Pancreas (tissue), 10 donors: ENCODE results near the gene PDE8A. TPM values are rescaled to one million over a fixed set of nuclear protein-coding genes. Genes with fewer than 3 reads are reported as not detected.

Experiments used
- ATAC-seq, 4 donors: fragments of 200-7000 bp; cut with Tn5 transposase; one replicate each; pipeline versions ENCODE4 v1.8.0 to v1.9.1; 2020; ENCODE audit warnings: mild to moderate bottlenecking in 4 of 4, moderate library complexity in 4 of 4
- DNase-seq, 6 donors: peaks; one replicate each; pipeline ENCODE4 v3.0.0-alpha.2; 2020
- FAIRE-seq: peaks from 2 replicates; lab custom pipeline; 2012; peaks lifted over from hg19 to GRCh38; lab: Jason Lieb, UNC
- H3K27ac ChIP-seq, 4 donors: fragments of 200-600 bp; sonication (generic); 1 replicate in 3 of 4; 2 replicates in 1 of 4; pipeline versions ENCODE4 v1.5.0 to v1.8.0; 2020
- H3K27me3 ChIP-seq, 4 donors: fragments of 200-600 bp; one replicate each; pipeline ENCODE4 v1.8.0; 2021
- H3K36me3 ChIP-seq, 3 donors: fragments of 200-600 bp; sonication (generic) in 1 of 3; one replicate each; pipeline versions ENCODE4 v1.5.0 to v1.8.0; 2020 to 2021
- H3K4me1 ChIP-seq, 3 donors: fragments of 200-600 bp; one replicate each; pipeline ENCODE4 v1.8.0; 2021
- H3K4me3 ChIP-seq, 4 donors: fragments of 200-600 bp; sonication (generic) in 2 of 4; one replicate each; pipeline versions ENCODE4 v1.5.0 to v1.8.0; 2020 to 2021
- H3K9me3 ChIP-seq, 4 donors: fragments of 200-600 bp; one replicate each; pipeline ENCODE4 v1.8.0; 2021
- WGBS, 2 donors: extraction: QIAGEN DNeasy Blood & Tissue Kit; methylation state at CpG; one replicate each; pipeline ENCODE4 v1.1.7; 2013; 5-methylcytosine and 5-hydroxymethylcytosine counted together
- intact Hi-C, 3 donors: fragments of 100-400 bp; cut with DNase I; formaldehyde crosslinking; loops; one replicate each; pipeline versions ENCODE4 v1.11.1 to v1.14.2; 2022
- polyA plus RNA-seq, 2 donors: library from polyadenylated mRNA; stranded (reverse); fragments of 200-250 nt; gene quantifications; one replicate each; pipeline ENCODE4 v1.2.3, GENCODE V29; 2013
- total RNA-seq, 6 donors: library from RNA; stranded (reverse); fragmentation: NEBNext Ultra II Directional in 4 of 6; extraction: Animal tissue kit (Norgen Biotek cat#: 25700) in 4 of 6; gene quantifications; one replicate each; pipeline versions ENCODE4 v1.2.1 to v1.2.4, GENCODE V29; 2021 to 2023
- TF ChIP-seq, protein P1 (sequence below), 4 donors: fragments of 200-600 bp; sonication (generic) in 3 of 4; IDR thresholded peaks; one replicate each; pipeline versions ENCODE4 v1.5.0 to v1.8.0; 2021; ENCODE audit warnings: antibody characterized with exemption in 4 of 4
- donor health status: healthy with polysubstance abuse.
- donor health status: DM: no; HTN: no; CAD: no; lungs with moderate emphysema.
- donor health status: DM: no; HTN: no; CAD: no.
- donor health status: control.
- donor health status: control.
- donor health status: Bipolar disorder and iron deficiency.
- donor health status: DM: yes; HTN: yes; CAD: no.
- donor health status: DM: no; HTN: no; CAD: no.
- donor health status: DM: no; HTN: no; CAD: no.
- donor health status: DM: yes; HTN: yes; CAD: no.

The PDE8A gene
- total and polyA plus RNA-seq, 8 donors: 14.7 to 31.3 (median 20.7) TPM

DNA sequence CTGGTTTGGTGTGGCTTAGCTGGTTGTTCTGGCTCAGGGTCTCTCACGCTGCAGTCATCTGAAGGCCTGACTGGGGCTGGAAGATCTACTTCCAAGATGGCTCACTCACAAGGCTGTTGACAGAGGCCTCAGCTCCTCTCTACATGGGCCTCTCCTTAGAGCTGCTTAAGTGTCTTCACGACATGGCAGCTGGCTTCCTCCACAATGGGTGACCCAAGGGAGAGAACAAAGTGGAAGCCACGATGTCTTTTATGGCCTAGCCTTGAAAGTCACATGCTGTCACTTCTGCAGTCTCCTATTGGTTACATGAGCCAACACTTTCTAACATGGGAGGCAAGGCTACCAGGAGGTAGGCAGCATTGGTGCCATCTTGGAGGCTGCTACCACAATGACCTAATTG, 13.4 kb upstream of the PDE8A start:
- no peak for FAIRE-seq
- Histone ChIP-seq H3K27me3 (no peaks in the 10 kb centered on the region), H3K4me1 (no peaks in the 10 kb centered on the region), H3K36me3 (no peaks in the 10 kb centered on the region), H3K9me3 (no peaks in the 10 kb centered on the region), H3K4me3 (no peak overlapping the region), H3K27ac (no peak overlapping the region)
- no peak for ATAC-seq
- intact Hi-C loops: no loop called here
- WGBS, 2 donors: 91 to 98% methylated on average over 3 of the region's 3 CpGs
- no peak for DNase-seq
- TF ChIP-seq, protein P1, sequence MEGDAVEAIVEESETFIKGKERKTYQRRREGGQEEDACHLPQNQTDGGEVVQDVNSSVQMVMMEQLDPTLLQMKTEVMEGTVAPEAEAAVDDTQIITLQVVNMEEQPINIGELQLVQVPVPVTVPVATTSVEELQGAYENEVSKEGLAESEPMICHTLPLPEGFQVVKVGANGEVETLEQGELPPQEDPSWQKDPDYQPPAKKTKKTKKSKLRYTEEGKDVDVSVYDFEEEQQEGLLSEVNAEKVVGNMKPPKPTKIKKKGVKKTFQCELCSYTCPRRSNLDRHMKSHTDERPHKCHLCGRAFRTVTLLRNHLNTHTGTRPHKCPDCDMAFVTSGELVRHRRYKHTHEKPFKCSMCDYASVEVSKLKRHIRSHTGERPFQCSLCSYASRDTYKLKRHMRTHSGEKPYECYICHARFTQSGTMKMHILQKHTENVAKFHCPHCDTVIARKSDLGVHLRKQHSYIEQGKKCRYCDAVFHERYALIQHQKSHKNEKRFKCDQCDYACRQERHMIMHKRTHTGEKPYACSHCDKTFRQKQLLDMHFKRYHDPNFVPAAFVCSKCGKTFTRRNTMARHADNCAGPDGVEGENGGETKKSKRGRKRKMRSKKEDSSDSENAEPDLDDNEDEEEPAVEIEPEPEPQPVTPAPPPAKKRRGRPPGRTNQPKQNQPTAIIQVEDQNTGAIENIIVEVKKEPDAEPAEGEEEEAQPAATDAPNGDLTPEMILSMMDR (IDR thresholded peaks at IDR 0.05): no peak

GRCh38 chr15:84969257-84969656, 12.4 kb upstream of the PDE8A start:
- WGBS, 2 donors: 60 to 61% methylated on average over 5 to 6 of the region's 6 CpGs
- H3K4me1 ChIP-seq: no peaks in the 10 kb centered on the region
- no peaks in the 10 kb centered on the region for H3K9me3 ChIP-seq
- no peak for FAIRE-seq
- no peak overlapping the region for H3K27ac ChIP-seq
- TF ChIP-seq, protein P1 (IDR thresholded peaks at IDR 0.05): no peak
- no peak for ATAC-seq
- DNase-seq: no peak
- H3K36me3 ChIP-seq: no peaks in the 10 kb centered on the region
- no peak overlapping the region for H3K4me3 ChIP-seq
- intact Hi-C loops: no loop called here
- H3K27me3 ChIP-seq: no peaks in the 10 kb centered on the region

DNA sequence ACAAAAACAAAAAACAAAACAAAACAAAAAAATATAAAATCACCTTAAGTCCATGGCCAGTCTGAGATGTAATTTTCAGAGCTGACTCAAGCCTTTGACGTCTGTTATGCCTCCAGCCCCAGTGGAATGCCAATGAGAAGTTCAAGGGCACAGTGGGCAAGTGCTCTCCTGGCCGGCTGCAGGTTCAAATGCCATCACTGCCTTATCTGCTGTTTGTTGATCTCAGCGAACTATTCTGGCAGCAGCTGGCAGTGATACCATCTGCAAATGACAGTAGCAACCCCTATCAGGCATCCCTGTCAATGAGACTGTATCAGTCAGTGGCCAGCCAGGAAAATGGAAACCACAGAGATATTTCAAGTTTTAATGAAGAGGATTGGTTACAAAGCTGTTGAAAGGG, 10.8 kb upstream of the PDE8A start:
- Histone ChIP-seq H3K27ac (no peak overlapping the region), H3K4me1 (no peaks in the 10 kb centered on the region), H3K9me3 (no peaks in the 10 kb centered on the region), H3K27me3 (no peaks in the 10 kb centered on the region), H3K36me3 (no peaks in the 10 kb centered on the region), H3K4me3 (no peak overlapping the region)
- TF ChIP-seq, protein P1 (IDR thresholded peaks at IDR 0.05): no peak
- WGBS, 2 donors: 17 to 20% methylated on average over 3 of the region's 3 CpGs
- FAIRE-seq (no peak), ATAC-seq (no peak), DNase-seq (no peak)
- intact Hi-C loops: no loop called here

DNA sequence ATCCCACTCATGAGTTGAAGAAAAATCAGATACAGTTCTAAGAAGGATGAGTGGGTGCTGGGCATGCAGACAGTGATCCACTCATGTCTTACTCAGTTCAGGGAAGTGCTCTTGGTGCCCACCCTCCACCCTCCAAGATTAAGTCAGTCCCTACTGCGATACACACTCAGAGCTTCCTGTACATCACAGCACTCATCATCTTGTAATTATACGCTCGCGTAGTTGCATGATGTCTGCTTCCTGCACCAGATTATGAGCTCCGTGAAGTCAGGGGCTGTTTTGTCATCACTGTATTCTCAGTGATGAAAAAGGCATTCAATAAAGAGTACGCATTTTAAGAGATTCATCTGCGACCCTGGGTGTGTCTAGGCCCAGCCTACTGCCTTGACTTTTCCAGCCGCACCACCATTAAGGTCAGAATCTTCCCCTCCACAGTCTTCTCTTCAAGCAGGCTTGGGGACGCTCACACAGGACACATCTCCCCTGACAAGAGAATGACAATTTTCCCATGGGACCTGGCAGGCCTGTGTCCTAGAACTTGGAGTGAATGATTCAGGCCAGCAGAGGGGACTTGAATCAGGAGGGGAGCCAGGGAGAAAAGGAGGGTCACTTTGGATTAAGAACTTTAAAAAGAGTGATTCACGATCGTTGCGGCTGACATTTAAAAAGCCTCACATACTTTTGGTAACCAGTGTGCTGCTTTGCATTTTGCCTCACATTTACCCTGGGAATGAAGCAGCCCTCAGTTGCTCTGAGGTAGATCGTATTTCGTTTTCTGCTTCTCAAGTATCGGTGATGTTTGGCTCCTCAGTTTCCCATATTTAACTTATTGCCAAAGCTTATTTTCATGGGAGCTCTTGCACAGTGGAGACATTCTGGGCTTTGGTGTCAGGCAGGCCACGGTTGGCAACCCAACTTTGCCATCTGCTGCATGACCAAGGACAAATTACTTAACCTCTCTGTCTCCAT, 7.9 kb upstream of the PDE8A start:
- no peak for FAIRE-seq
- Histone ChIP-seq H3K27me3 (no peaks in the 10 kb centered on the region), H3K27ac (no peak overlapping the region), H3K4me3 (no peak overlapping the region), H3K9me3 (no peaks in the 10 kb centered on the region), H3K36me3 (no peaks in the 10 kb centered on the region), H3K4me1 (no peaks in the 10 kb centered on the region)
- ATAC-seq: no peak
- no peak for DNase-seq
- TF ChIP-seq, protein P1 (IDR thresholded peaks at IDR 0.05): no peak
- intact Hi-C loops: no loop called here
- WGBS, 2 donors: 85 to 87% methylated on average over 16 of the region's 16 CpGs

DNA sequence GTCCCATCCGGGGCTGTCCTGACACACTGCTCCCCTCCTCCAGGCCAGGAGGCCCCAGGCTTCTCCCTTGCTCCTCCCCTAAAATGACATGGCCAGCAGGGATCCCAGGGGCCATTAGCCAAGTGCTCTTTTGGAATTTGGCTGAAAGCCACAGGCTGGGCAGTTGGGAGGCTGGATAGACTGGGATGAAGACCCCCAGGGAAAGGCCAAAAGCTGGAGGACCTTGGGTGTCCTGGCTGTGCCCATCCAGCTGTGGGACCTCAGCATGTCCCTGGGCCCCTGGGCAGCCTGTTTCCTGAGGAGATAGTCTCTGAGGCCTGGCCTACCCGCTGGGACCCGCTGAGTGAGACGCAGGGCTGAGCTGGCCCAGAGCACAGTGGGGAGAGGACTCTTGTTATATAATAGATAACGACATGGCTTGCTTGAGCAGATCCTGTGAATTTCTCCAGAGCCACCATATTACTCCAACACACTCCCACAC, 5.7 kb upstream of the PDE8A start:
- intact Hi-C loops: no loop called here
- no peak for FAIRE-seq
- Histone ChIP-seq H3K4me1 (peaks cover 0 to 6% (median 0%) of the 10 kb centered on the region in 3 donors), H3K9me3 (no peaks in the 10 kb centered on the region), H3K36me3 (no peaks in the 10 kb centered on the region), H3K27me3 (no peaks in the 10 kb centered on the region), H3K27ac (no peak overlapping the region), H3K4me3 (no peak overlapping the region)
- WGBS, 2 donors: 80 to 84% methylated on average over 5 of the region's 5 CpGs
- ATAC-seq: no peak
- TF ChIP-seq, protein P1 (IDR thresholded peaks at IDR 0.05): no peak
- no peak for DNase-seq
